ENCODE data around the gene TRIM44. TPM values are rescaled to one million over a fixed set of nuclear protein-coding genes. Genes with fewer than 3 reads are reported as not detected.

Gene TRIM44
- total RNA-seq, 2 experiments from 2014 or later = 37.4 to 40.1 TPM

- Mint-ChIP-seq H3K27ac (no peak overlapping the region), H3K4me1 (ENCODE audit: low read depth) (peaks cover 6% of the 10 kb centered on the region), H3K36me3 (ENCODE audit: low read depth) (peaks cover 10% of the 10 kb centered on the region), H3K4me3 (no peak overlapping the region), H3K27me3 (no peaks in the 10 kb centered on the region), H3K9me3 (no peaks in the 10 kb centered on the region)
- ChIA-PET POLR2A (interaction anchor here (1.2 kb wide), 1 partner anchor 13 kb away, joined by 5 read pairs; no protein-coding TSS in a partner anchor), CTCF (interaction anchor here (1.7 kb wide), 1 partner anchor 27 kb away, joined by 6 read pairs; no protein-coding TSS in a partner anchor)
- ATAC-seq = no peak
- intact Hi-C loops (cut with micrococcal nuclease) = no loop called here
- no peak for DNase-seq
- no peak for TF ChIP-seq CTCF (IDR thresholded peaks at IDR 0.05)
Observed at GRCh38 chr11:35794850-35795249, 132.3 kb downstream of the TRIM44 start.

GRCh38 chr11:35796562-35796961 lies 134.0 kb downstream of the TRIM44 start:
- no peak for DNase-seq
- Mint-ChIP-seq H3K36me3 (ENCODE audit: low read depth) (peaks cover 12% of the 10 kb centered on the region), H3K27me3 (no peaks in the 10 kb centered on the region), H3K4me3 (no peak overlapping the region), H3K4me1 (ENCODE audit: low read depth) (peaks cover 9% of the 10 kb centered on the region), H3K27ac (no peak overlapping the region), H3K9me3 (no peaks in the 10 kb centered on the region)
- ChIA-PET POLR2A (no interaction called here), CTCF (interaction anchor here (2.8 kb wide), 1 partner anchor 25 kb away, joined by 16 read pairs; no protein-coding TSS in a partner anchor)
- TF ChIP-seq CTCF (IDR thresholded peaks at IDR 0.05) = no peak
- ATAC-seq = no peak
- intact Hi-C loops (cut with micrococcal nuclease) = no loop called here

- no peak for ATAC-seq
- Mint-ChIP-seq H3K4me3 (no peak overlapping the region), H3K4me1 (ENCODE audit: low read depth) (peaks cover 9% of the 10 kb centered on the region), H3K9me3 (no peaks in the 10 kb centered on the region), H3K27ac (no peak overlapping the region), H3K27me3 (no peaks in the 10 kb centered on the region), H3K36me3 (ENCODE audit: low read depth) (peaks cover 12% of the 10 kb centered on the region)
- ChIA-PET POLR2A (no interaction called here), CTCF (interaction anchor here (1.2 to 4.6 kb wide), 2 partner anchors 24 to 179 kb away, joined by 3 to 29 read pairs; no protein-coding TSS in a partner anchor)
- DNase-seq = no peak
- intact Hi-C loops (cut with micrococcal nuclease) = no loop called here
- no peak for TF ChIP-seq CTCF (IDR thresholded peaks at IDR 0.05)
Observed at GRCh38 chr11:35798423-35798822, 135.8 kb downstream of the TRIM44 start.

- ChIA-PET POLR2A (no interaction called here), CTCF (interaction anchor here (1.2 to 4.6 kb wide), 2 partner anchors 23 to 179 kb away, joined by 3 to 29 read pairs; no protein-coding TSS in a partner anchor)
- H3K4me1 Mint-ChIP-seq (ENCODE audit: low read depth) = peaks cover 9% of the 10 kb centered on the region
- ATAC-seq (no peak), DNase-seq (no peak)
- intact Hi-C loops (cut with micrococcal nuclease) = no loop called here
- H3K4me3 Mint-ChIP-seq = no peak overlapping the region
- TF ChIP-seq CTCF (IDR thresholded peaks at IDR 0.05) = no peak
- H3K27ac Mint-ChIP-seq = no peak overlapping the region
- no peaks in the 10 kb centered on the region for H3K9me3 Mint-ChIP-seq
- no peaks in the 10 kb centered on the region for H3K27me3 Mint-ChIP-seq
- peaks cover 12% of the 10 kb centered on the region for H3K36me3 Mint-ChIP-seq (ENCODE audit: low read depth)
Observed at GRCh38 chr11:35798983-35799382, 136.4 kb downstream of the TRIM44 start.

- no peaks in the 10 kb centered on the region for H3K9me3 Mint-ChIP-seq
- intact Hi-C loops (cut with micrococcal nuclease) = no loop called here
- DNase-seq (no peak), ATAC-seq (no peak)
- POLR2A ChIA-PET = no interaction called here
- CTCF ChIA-PET = interaction anchor here (0.5 to 4.6 kb wide), 4 partner anchors 8 to 226 kb away, joined by 3 to 29 read pairs (median 3); no protein-coding TSS in a partner anchor
- H3K27me3 Mint-ChIP-seq = no peaks in the 10 kb centered on the region
- peaks cover 12% of the 10 kb centered on the region for H3K36me3 Mint-ChIP-seq (ENCODE audit: low read depth)
- H3K27ac Mint-ChIP-seq = no peak overlapping the region
- TF ChIP-seq CTCF (IDR thresholded peaks at IDR 0.05) = peak; percentile 24
- no peak overlapping the region for H3K4me3 Mint-ChIP-seq
- H3K4me1 Mint-ChIP-seq (ENCODE audit: low read depth) = peaks cover 9% of the 10 kb centered on the region
Observed at GRCh38 chr11:35799655-35800054, 137.1 kb downstream of the TRIM44 start.

Measured in activated CD8-positive, alpha-beta T cell treated with anti-CD3 and anti-CD28 coated beads for 36 hours (primary cell).